SH-SY5Y (cell line): ENCODE results near the gene PPP1R16B.

Experiments
- GATA2 ChIP-seq: IDR thresholded peaks from 2 replicates; pipeline ENCODE4 v1.6.1; 2011; ENCODE audit warnings: mild to moderate bottlenecking, low read depth, low read length
- GATA3 ChIP-seq: IDR thresholded peaks from 2 replicates; pipeline ENCODE4 v1.6.1; 2011; ENCODE audit warnings: low read depth, mild to moderate bottlenecking, low read length, moderate library complexity

PPP1R16B gene

DNA sequence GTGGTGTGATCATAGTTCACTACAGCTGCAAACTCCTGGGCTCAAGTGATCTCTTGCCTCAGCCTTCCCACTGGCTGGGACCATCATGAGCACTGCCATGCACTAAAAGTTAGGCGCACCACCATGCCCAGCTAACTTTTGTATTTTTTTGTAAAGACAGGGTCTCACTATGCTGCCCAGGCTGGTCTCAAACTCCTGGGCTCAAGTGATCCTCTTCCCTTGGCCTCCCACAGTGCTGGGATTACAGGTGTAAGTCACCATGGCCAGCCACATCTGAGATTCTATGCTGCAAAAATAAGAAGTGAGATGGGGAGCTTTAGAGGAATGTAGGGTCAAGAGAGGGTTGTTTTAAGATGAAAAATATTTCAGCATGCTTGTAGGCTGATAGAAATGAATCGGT, 119.2 kb downstream of the PPP1R16B start:
- TF ChIP-seq GATA3: no peak

DNA sequence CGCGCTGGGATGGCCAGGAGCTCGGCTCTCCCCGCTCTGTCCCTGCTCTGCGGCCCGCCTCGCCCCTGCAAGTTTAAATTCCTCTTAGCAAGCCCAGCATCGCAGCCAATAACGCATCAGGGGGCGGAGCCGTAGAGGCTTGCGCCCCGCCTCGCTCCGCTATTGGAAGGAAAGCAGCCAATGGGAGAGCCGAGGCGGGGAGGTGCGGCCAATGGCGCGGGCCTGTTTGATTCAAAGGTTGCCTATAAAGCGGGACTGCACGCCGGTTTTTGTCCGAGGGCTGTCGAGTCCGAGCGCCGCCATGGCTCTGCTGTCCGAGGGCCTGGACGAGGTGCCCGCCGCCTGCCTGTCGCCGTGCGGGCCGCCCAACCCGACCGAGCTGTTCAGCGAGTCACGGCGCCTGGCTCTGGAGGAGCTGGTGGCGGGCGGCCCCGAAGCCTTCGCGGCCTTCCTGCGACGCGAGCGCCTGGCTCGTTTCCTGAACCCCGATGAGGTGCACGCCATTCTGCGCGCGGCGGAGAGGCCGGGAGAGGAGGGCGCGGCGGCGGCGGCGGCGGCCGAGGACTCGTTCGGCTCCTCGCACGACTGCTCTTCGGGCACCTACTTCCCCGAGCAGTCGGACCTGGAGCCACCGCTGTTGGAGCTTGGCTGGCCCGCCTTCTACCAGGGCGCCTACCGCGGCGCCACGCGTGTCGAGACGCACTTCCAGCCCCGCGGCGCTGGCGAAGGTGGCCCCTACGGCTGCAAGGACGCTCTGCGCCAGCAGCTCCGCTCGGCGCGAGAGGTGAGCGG, 120.8 kb downstream of the PPP1R16B start, which contains the start of gene FAM83D:
FAM83D (plus strand) TSS at position 276 of the 792 bp plus-strand sequence; CDS start at position 302, 26 bp downstream.
- no peak for TF ChIP-seq GATA2
- no peak for TF ChIP-seq GATA3

DNA sequence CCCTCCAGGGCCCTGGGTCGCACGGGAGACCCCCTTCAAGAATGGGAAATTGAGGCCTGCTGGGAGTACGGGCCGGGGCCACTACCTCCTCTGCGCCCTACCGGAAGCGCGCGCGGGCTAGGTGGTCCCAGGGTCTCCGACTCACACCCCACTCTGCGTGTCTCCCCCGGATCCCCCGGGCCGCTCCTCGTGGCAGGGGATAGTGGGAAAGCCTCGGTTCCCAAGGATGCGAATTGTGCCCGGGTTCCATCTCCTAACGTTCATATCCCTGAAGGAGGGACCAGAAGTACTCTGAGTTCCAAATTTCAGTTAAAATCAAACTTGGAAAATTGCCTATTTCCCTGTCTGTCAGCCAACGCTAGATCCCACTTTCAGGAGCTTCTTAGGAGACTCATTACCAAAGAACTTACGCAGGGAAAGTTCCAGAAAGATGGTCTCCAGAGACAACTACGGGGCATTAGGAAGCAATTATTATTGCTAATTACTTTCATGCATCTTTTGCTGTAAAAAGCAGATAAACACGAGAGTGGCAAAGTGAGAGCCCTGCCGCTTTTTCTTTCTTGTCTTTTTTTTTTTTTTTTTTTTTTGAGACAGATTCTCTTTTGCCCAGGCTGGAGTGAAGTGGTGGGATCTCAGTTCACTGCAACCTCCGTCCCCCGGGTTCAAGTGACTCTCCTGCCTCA, 121.6 kb downstream of the PPP1R16B start:
- TF ChIP-seq GATA2: no peak
- TF ChIP-seq GATA3: no peak

DNA sequence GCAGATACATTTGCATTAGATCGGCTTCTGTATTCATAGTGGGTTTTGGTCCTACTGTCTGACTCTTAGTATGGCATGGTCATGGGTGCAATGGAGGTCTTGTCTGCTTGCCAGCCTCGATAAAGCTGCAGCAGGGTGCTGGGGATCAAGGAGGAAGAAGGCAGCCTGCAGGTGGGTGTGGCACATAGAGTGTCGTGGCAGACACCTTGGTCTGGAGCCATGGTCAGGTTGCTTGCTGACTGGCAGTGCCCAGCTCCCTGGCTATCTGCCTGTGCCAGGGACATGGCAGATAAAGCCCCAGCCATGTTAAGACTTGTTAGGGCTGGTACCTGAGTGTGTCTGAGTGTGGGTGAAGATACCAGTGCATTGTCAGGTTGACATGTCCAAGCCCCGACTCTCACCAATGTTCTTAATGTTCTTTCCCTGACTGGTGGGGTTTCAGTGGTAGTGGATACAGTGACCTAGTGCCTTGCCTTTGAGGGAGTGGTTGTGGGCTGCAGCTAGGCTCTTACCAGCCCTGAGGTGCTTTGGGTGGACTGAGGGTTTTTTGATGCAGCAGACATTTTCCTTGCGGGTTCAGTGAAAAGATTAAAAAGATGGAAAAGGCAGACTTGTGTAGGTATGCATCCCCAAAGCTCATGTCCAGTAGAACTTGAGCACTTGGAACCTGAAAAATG, 122.5 kb downstream of the PPP1R16B start:
- TF ChIP-seq GATA3 (no peak), GATA2 (no peak)

DNA sequence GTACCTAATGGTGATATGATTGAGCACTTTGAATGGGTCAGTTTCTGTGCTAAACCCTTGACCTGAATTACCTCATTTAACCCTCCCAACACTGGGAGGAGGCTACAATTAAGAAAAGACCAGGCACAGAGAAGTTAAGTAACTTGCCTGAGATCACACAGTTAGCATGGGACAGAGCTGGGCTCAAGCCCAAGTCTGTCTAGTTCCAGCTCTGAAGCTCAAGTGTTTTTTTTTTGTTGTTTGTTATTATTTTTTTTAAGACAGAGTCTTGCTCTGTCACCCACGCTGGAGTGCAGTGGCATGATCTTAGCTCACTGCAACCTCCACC, 124.7 kb downstream of the PPP1R16B start:
- TF ChIP-seq GATA3: no peak
- no peak for TF ChIP-seq GATA2

DNA sequence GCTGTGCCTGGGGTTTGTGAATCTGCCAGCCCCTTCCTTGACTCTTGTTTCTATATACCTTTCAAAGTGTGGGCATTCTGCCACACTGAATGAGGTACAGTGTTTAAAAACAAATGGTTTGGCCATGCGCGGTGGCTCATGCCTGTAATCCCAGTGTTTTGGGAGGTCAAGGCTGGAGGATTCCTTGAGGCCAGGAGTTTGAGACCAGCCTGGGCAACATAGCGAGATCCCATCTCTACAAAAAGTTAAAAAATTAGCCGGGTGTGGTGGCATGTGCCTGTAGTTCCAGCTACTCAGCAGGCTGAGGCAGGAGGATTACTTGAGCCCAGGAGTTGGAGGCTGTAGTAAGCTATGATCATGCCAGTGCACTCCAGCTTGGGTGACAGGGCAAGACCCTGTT, 126.5 kb downstream of the PPP1R16B start:
- TF ChIP-seq GATA2 (no peak), GATA3 (no peak)

DNA sequence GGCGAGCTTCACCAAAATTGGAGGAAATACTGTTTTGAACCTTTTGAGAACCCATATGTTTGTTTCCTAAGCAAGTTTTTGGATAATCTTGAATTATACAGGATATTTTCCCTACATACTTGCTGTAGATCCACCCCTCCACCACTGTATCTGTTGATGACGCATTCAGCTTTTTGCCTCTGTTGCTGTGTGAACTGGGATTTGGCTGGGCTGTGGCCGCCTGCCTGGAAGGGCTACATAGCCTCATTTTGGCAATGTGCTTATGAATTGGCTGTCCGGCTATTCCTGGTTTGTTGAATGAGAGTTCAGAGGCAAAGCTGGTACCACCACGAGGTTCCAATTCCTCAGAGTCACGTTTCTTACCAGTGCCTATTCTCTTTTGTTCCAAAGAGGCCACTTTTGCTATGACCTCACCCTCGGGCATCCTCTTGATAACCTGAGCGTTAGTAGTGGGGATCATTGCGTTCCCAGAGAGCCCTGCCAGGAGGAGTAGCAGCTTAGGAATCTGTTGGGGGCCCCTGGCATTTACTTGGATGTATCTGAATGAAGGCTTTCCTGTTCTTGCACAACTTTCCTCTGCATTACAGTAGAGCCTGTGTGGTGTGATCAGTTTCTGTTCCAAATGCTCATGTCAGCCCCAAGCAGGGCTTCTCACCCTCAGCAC, 127.1 kb downstream of the PPP1R16B start:
- TF ChIP-seq GATA3 (no peak), GATA2 (no peak)

DNA sequence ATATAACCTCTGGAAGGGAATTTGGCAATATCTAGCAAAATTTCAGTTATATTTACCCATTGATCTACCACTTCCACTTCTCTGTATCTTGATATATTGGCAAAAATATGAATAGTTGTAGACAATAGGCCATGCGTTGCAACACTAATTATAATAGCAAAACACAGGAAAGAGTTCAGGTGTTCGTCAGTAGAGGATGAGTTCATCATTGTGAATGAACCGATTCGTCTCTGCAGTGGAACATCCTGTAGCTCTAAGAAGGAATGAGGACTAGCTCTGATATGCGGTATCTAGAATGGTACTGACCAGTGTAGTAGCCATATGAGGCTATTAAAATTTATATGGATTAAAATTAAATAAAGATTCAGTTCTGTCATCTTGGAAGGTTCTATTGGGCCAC, 129.0 kb downstream of the PPP1R16B start:
- no peak for TF ChIP-seq GATA3
- no peak for TF ChIP-seq GATA2

DNA sequence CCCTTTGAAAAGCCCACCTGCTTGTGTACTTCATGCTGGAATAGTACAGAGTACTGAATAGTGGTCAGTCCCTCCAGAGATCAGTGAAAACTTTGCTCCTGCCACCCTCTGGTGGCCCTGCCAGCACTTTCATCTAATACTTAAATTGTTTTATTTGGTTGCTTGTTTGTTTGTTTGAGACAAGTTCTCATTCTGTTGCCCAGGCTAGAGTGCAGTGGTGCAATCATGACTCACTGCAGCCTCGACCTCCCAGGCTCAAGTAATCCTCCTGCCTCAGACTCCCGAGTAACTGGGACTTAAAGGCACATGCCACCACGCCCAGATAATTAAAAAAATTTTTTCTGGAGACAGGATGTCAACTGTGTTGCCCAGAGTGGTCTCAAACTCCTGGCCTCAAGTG, 129.8 kb downstream of the PPP1R16B start:
- TF ChIP-seq GATA3 (no peak), GATA2 (no peak)

DNA sequence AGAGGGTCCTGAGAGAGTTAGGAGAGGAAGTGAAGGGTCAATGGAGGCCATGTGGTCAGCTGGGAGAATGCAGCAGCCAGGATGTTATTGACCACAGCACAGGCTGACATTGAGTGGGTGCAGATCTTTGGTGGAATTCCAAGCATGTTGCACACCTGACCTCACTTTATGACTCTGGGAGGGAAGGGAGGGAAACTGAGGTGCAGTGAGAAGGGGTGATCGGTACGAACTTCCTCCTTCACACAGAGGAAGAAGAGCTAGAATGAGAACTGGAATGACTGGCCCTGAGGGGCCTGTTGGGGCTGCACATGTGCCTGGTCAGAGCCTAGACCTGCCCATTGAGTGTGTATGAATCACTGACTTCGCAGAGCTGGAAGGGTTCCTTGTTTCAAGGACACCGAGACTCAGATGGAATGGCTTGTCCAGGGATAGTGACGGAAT, 130.5 kb downstream of the PPP1R16B start:
- no peak for TF ChIP-seq GATA2

DNA sequence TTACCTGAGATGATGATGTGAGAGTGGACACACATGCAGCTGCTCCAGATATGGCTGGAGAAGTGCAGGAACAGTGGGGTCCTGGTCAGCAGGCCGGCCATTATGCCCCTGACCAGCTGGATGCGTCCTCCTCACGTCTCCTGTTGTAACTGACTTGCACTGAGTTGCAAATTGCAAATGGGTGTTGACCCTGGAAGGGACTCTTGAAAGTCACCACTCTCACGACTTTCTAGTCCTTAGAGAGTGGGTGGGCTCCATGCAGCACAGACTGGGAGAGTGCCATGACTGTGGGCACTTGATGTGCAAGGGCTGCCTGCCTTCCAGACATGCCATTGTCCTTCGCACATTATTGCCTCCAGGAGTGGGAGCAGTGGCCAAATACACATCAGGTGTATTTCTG, 131.5 kb downstream of the PPP1R16B start:
- TF ChIP-seq GATA3 (no peak), GATA2 (no peak)

DNA sequence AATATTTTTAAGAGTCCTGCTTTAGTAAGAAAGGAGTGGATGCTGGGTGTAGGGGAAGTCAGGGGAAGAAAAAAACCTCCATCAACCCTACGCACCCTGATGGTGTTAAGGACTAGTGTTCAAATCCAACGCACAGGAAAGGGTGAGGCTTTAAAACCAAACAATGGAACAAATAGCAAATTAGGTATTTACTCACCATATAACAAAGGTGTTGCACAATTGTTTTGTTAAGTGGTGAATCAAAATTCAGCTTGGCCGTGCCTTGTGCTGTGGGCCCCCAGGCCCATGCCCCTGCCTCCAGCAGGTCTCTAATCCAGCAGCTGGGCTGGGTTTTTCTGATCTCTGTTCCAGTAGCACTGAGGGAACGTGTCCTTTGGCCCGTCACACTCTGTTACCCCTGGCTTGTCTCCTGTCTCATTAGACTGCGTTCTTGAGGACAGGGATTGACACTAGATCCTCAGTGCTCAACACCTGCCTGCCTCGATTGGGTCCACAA, 132.5 kb downstream of the PPP1R16B start:
- no peak for TF ChIP-seq GATA3
- TF ChIP-seq GATA2: no peak

DNA sequence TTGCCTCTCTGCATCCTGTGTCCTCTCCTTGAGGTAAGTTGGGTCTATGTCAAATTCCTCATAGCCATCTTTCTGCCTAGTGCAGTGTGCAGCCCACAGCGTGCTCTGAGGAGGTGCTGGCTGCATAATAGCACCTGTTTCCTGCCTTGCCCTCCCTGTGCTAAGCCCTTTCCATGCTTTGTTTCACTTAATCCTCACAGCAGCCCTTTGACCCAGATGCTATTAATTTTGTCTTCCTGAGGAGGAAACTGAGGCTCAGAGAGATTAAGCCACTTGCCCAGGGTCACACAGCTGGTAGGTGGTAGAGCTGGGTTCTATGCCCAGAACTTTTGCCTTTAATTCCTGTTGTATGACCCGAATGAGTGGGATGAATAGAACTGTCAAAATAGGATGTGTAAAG, 134.2 kb downstream of the PPP1R16B start:
- TF ChIP-seq GATA3 (no peak), GATA2 (no peak)

DNA sequence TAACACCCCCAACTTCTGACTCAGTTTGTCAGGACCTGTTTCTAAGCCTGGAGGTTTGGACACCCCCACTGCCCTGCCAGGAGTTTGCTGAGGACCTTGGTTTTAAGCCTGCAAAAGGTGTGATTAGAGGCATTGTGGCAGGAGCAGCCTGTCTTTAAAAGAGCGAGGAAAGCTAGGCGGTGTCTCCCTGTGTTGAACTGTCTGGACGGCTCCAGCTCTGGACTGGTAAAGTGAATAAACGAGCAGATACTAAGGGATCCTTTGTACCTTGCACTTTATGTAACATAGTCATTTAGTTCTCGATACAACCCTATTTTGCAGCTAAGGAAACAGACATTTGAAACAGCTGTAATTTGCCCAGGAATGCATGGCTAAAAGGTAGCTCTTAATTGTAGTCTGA, 135.1 kb downstream of the PPP1R16B start:
- TF ChIP-seq GATA2 (no peak), GATA3 (no peak)
